ENCODE measurements around the gene ACTN2. TPM values are rescaled to one million over a fixed set of nuclear protein-coding genes. Genes with fewer than 3 reads are reported as not detected.

ACTN2 gene
- total and polyA plus RNA-seq, 2 experiments from 2014 or later: 0.17 to 0.57 TPM

DNA sequence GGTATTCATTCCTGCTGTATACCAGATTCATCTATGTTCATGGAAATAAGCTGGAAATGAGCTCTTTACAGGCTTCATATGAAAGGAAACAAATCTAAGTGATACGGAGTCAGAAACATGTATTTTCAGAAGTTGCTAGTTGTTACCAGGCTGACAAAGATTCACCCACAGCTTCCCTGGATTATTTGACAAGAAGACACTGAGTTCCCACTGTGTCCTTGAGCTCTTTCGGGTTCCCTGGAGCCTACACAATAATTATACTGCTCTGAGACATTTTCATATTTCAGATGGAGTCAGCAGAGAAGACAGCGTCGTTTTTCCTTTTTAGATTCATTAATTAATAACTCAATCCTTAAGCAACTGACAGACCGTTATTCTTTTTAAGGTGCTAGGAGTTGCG is 79.5 kb downstream of the ACTN2 start:
- H3K4me1 ChIP-seq (ENCODE audit: insufficient read depth): peaks cover 3% of the 10 kb centered on the region
- no peaks in the 10 kb centered on the region for H3K27me3 ChIP-seq
- H3K9me2 ChIP-seq (replicated peaks; ENCODE audit: insufficient read depth): no peaks in the 10 kb centered on the region
- no peak overlapping the region for H2AFZ ChIP-seq
- no peak for DNase-seq (ENCODE audit: low spot score)
- H3K9me3 ChIP-seq (ENCODE audit: low read depth): no peaks in the 10 kb centered on the region
- TF ChIP-seq EZH2phosphoT487 (IDR thresholded peaks at IDR 0.05; ENCODE audit: low read depth, severe bottlenecking, unreplicated experiment) (no peak), EZH2 (IDR thresholded peaks at IDR 0.05; ENCODE audit: borderline replicate concordance) (no peak), CTCF (IDR thresholded peaks at IDR 0.05; ENCODE audit: poor library complexity) (no peak)
- H4K20me1 ChIP-seq (ENCODE audit: insufficient read depth, poor library complexity, severe bottlenecking): no peaks in the 10 kb centered on the region
- H3K4me3 ChIP-seq: no peak overlapping the region
- H3K4me2 ChIP-seq: no peak overlapping the region
- WGBS (ENCODE audit: low lambda C conversion rate, missing lambda C conversion rate): 85% methylated on average over 6 of the region's 6 CpGs
- no peak overlapping the region for H3K27ac ChIP-seq
- no peaks in the 10 kb centered on the region for H3K36me3 ChIP-seq (replicated peaks; ENCODE audit: insufficient read depth, low read depth)
- H3K79me2 ChIP-seq: no peaks in the 10 kb centered on the region

DNA sequence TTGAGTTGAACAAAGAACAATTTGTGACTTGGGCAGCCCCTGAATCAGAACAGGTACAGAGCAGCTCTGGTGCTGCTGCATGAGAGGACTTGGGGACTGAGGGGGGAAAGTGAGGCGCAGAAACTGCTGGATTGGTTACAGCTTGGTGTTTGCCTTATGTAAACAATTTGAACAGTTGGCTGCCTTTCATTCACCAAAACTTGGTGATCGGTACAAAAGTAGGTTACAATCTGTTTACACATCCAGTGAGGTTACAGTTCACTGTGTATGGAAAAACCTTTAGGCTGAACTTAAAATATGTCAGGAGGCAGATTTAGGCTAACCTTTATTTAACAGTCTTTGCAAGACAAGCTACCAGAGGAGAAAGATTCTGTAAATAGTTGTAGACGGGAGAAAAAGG is 80.2 kb downstream of the ACTN2 start:
- H3K9me3 ChIP-seq (ENCODE audit: low read depth): no peaks in the 10 kb centered on the region
- H3K27ac ChIP-seq: no peak overlapping the region
- H3K4me3 ChIP-seq: no peak overlapping the region
- H4K20me1 ChIP-seq (ENCODE audit: insufficient read depth, poor library complexity, severe bottlenecking): no peaks in the 10 kb centered on the region
- no peaks in the 10 kb centered on the region for H3K79me2 ChIP-seq
- H3K36me3 ChIP-seq (replicated peaks; ENCODE audit: insufficient read depth, low read depth): no peaks in the 10 kb centered on the region
- TF ChIP-seq EZH2 (IDR thresholded peaks at IDR 0.05; ENCODE audit: borderline replicate concordance) (no peak), CTCF (IDR thresholded peaks at IDR 0.05; ENCODE audit: poor library complexity) (no peak)
- H2AFZ ChIP-seq: no peak overlapping the region
- H3K4me2 ChIP-seq: no peak overlapping the region
- 58% methylated on average over 3 of the region's 3 CpGs for WGBS (ENCODE audit: low lambda C conversion rate, missing lambda C conversion rate)
- H3K4me1 ChIP-seq (ENCODE audit: insufficient read depth): no peaks in the 10 kb centered on the region
- H3K27me3 ChIP-seq: no peaks in the 10 kb centered on the region
- DNase-seq (ENCODE audit: low spot score): no peak
- no peaks in the 10 kb centered on the region for H3K9me2 ChIP-seq (replicated peaks; ENCODE audit: insufficient read depth)

GRCh38 chr1:236767276-236767675 is 81.0 kb downstream of the ACTN2 start:
- Histone ChIP-seq H3K27me3 (no peaks in the 10 kb centered on the region), H3K4me3 (no peak overlapping the region), H4K20me1 (ENCODE audit: insufficient read depth, poor library complexity, severe bottlenecking) (no peaks in the 10 kb centered on the region), H3K4me1 (ENCODE audit: insufficient read depth) (no peaks in the 10 kb centered on the region), H3K4me2 (no peak overlapping the region), H3K9me2 (replicated peaks; ENCODE audit: insufficient read depth) (no peaks in the 10 kb centered on the region), H3K9me3 (ENCODE audit: low read depth) (no peaks in the 10 kb centered on the region), H3K27ac (no peak overlapping the region), H2AFZ (no peak overlapping the region), H3K79me2 (no peaks in the 10 kb centered on the region), H3K36me3 (replicated peaks; ENCODE audit: insufficient read depth, low read depth) (no peaks in the 10 kb centered on the region)
- no peak for TF ChIP-seq CTCF (IDR thresholded peaks at IDR 0.05; ENCODE audit: poor library complexity)
- no peak for TF ChIP-seq EZH2phosphoT487 (IDR thresholded peaks at IDR 0.05; ENCODE audit: low read depth, severe bottlenecking, unreplicated experiment)
- no peak for TF ChIP-seq EZH2 (IDR thresholded peaks at IDR 0.05; ENCODE audit: borderline replicate concordance)
- WGBS (ENCODE audit: low lambda C conversion rate, missing lambda C conversion rate): 96% methylated on average over 6 of the region's 6 CpGs
- no peak for DNase-seq (ENCODE audit: low spot score)

- Histone ChIP-seq H2AFZ (no peak overlapping the region), H3K79me2 (no peaks in the 10 kb centered on the region), H3K27ac (no peak overlapping the region), H3K4me1 (ENCODE audit: insufficient read depth) (no peaks in the 10 kb centered on the region), H3K9me3 (ENCODE audit: low read depth) (no peaks in the 10 kb centered on the region), H3K4me3 (no peak overlapping the region), H4K20me1 (ENCODE audit: insufficient read depth, poor library complexity, severe bottlenecking) (no peaks in the 10 kb centered on the region), H3K9me2 (replicated peaks; ENCODE audit: insufficient read depth) (no peaks in the 10 kb centered on the region), H3K27me3 (no peaks in the 10 kb centered on the region), H3K4me2 (no peak overlapping the region), H3K36me3 (replicated peaks; ENCODE audit: insufficient read depth, low read depth) (no peaks in the 10 kb centered on the region)
- DNase-seq (ENCODE audit: low spot score): no peak
- TF ChIP-seq EZH2 (IDR thresholded peaks at IDR 0.05; ENCODE audit: borderline replicate concordance): no peak
- TF ChIP-seq EZH2phosphoT487 (IDR thresholded peaks at IDR 0.05; ENCODE audit: low read depth, severe bottlenecking, unreplicated experiment): no peak
- no peak for TF ChIP-seq CTCF (IDR thresholded peaks at IDR 0.05; ENCODE audit: poor library complexity)
Observed at GRCh38 chr1:236768601-236769000, 82.3 kb downstream of the ACTN2 start.

Measured in hepatocyte (in vitro differentiated cells).